NCI-H82 treated with DMSO at 0.1 percent for 48 hours (cell line): ENCODE data around the gene APOB.

ENCODE experiments used
- DNase-seq: peaks from one replicate; lab custom pipeline; 2025; ENCODE audit not compliant: unreplicated experiment; lab: John Stamatoyannopoulos, UW

The APOB gene

DNA sequence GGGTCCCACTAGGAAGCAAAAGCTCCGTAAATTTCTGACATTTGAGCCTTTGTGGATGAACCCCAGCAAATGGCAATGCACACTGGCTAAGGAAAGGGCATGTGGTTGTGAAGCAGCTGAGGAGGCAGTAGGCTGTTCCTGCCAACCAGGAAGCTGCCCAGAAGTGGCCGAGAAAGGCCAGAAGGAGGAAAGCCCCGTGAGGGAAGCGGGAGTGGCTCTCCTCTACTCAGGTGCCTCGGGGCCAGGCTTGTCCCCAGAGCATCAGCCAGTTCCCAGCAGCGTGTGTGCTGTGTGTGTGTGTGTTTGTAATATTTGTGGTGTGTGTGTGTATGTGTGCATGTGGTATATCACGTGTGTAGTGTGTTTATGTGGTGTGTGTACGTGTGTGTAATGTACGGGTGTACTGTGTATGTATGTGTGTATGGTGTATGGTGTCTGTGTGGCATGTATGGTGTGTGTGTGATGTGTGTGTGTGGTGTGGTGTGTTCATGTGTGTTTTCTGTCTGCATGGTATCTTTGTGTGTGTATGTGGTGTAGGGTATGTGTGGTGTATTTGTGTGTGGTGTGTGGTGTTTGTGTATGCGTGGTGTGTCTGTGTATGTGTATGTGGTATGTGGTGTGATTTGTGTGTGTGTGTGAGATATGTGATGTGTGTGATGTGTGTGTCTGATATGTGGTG, 90.6 kb downstream of the APOB start:
- DNase-seq: no peak
